ENCODE measurements around the gene ERCC5. TPM values are rescaled to one million over a fixed set of nuclear protein-coding genes. Genes with fewer than 3 reads are reported as not detected.

ERCC5 gene
- total RNA-seq = 10 to 100 TPM; 53.6 to 63.5 TPM

DNA sequence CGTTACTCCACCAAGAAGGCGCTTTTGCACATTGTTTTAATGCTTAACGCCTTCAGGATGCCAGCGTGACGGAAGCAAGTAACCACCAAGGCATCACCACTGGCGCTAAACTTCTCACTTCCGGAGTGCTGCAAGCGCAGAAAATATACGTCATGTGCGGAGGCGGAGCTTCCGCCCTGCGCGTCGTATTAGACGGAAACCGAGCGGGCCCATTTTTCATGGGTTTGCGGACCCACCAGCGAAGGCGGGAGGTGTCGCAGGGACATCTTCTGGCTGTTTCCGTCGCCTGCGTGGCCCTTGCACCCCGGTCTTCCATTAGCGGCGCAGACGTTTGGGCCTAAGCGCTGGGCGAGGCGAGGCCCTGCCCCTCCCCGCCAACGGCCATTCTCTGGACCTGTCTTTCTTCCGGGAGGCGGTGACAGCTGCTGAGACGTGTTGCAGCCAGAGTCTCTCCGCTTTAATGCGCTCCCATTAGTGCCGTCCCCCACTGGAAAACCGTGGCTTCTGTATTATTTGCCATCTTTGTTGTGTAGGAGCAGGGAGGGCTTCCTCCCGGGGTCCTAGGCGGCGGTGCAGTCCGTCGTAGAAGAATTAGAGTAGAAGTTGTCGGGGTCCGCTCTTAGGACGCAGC, at the start of gene ERCC5:
ERCC5 (plus strand) TSS at position 403 of the 631 bp plus-strand sequence. CDS start 235 bp downstream, outside the sequence.
- POLR2A ChIA-PET = interaction anchor here (0.8 to 3.2 kb wide), 8 partner anchors 10 to 262 kb away, joined by 3 to 43 read pairs (median 8); partner anchors contain the start of genes BIVM, POGLUT2, TEX30 and TPP2
- Mint-ChIP-seq H3K9me3 (no peaks in the 10 kb centered on the region), H3K36me3 (peaks cover 5% of the 10 kb centered on the region), H3K4me1 (ENCODE audit: low read depth) (peaks cover 35% of the 10 kb centered on the region), H3K4me3 (peak within 1 kb of the TSS; percentile 92), H3K27ac (peak within 1 kb of the TSS; percentile 95), H3K27me3 (peaks cover 1% of the 10 kb centered on the region)
- peak; percentile 97 for DNase-seq
- CTCF ChIA-PET = interaction anchor here (0.7 to 4.4 kb wide), 13 partner anchors 10 to 266 kb away, joined by 3 to 24 read pairs (median 8); partner anchors contain the start of genes TEX30 and TPP2
- intact Hi-C loops (cut with micrococcal nuclease) = loop anchor here (1.0 to 5.0 kb wide), 8 partner anchors 27 to 451 kb away; partner anchors contain the start of genes BIVM, TEX30 and TPP2

DNA sequence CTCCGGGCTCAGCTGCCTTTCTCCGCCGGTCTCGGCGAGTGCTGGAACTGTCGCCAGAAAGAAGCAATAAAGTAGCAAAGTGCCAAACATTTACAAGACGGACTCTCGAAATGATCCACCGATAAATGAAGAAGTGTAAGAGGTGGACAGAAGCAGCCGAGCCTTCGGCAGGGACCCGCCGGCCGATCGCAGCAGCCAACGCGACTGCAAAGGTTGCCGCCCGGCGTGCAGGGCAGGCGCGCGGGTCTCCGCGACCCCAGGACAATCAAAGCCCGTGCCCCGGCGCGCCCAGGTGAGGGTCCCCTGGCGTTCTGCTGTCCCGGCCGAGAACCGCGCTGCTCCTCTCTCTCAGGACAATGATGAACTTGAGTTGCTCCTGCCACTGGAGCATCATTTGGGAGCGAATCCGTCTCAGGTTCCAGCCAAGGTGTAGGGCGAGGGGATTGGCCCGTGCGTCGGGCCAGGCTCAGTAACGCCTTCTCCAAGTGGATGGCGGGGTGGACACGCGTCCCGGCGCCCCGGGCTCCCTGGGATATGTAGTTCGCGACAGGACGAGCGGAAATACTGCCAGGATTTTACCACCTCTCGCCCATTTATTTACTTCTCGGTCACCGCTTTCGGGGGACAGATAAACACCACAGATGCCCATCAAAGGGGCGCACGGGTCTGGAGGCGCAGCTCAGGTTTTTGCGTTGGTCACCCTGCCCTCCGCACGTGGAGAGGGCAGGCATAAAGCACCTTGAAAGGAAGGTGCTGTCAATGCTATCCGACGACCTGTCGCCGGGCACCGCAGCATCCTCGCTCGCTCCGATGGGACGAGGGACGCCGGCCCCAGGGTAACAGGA, 47.0 kb upstream of the ERCC5 start, which contains the start of the genes BIVM and POGLUT2:
BIVM (plus strand) TSS at position 539 of the 845 bp plus-strand sequence. CDS start 8,149 bp downstream, outside the sequence.
POGLUT2 (minus strand) TSS at position 396 of the 845 bp plus-strand sequence; CDS start at position 90, 306 bp downstream.
- POLR2A ChIA-PET = interaction anchor here (0.5 to 3.6 kb wide), 7 partner anchors 13 to 202 kb away, joined by 3 to 28 read pairs (median 3); partner anchors contain the start of genes ERCC5, TEX30 and TPP2
- CTCF ChIA-PET = interaction anchor here (0.9 to 4.7 kb wide), 9 partner anchors 19 to 207 kb away, joined by 3 to 22 read pairs (median 5); partner anchors contain the start of genes ERCC5 and TEX30
- H3K27ac Mint-ChIP-seq = peak within 1 kb of the TSS; percentile 70
- peaks cover 5% of the 10 kb centered on the region for H3K27me3 Mint-ChIP-seq
- H3K4me1 Mint-ChIP-seq (ENCODE audit: low read depth) = peaks cover 22% of the 10 kb centered on the region
- intact Hi-C loops (cut with micrococcal nuclease) = loop anchor here (1.0 to 5.0 kb wide), 5 partner anchors 20 to 207 kb away; partner anchors contain the start of gene TPP2
- peak within 1 kb of the TSS; percentile 90 for H3K4me3 Mint-ChIP-seq
- peaks cover 6% of the 10 kb centered on the region for H3K36me3 Mint-ChIP-seq
- peak; percentile 92 for DNase-seq
- H3K9me3 Mint-ChIP-seq = no peaks in the 10 kb centered on the region

- no peaks in the 10 kb centered on the region for H3K9me3 Mint-ChIP-seq
- ChIA-PET POLR2A (interaction anchor here (0.5 to 3.6 kb wide), 9 partner anchors 14 to 208 kb away, joined by 3 to 28 read pairs (median 3); partner anchors contain the start of genes ERCC5, TEX30 and TPP2), CTCF (interaction anchor here (0.6 to 4.7 kb wide), 16 partner anchors 9 to 208 kb away, joined by 3 to 22 read pairs (median 4); partner anchors contain the start of genes ERCC5 and TEX30)
- H3K4me1 Mint-ChIP-seq (ENCODE audit: low read depth) = peaks cover 22% of the 10 kb centered on the region
- peak overlapping the region; percentile 38 for H3K27ac Mint-ChIP-seq
- DNase-seq = peak; percentile 15
- H3K36me3 Mint-ChIP-seq = peaks cover 6% of the 10 kb centered on the region
- intact Hi-C loops (cut with micrococcal nuclease) = loop anchor here (1.0 to 5.0 kb wide), 5 partner anchors 26 to 207 kb away; partner anchors contain the start of genes TEX30 and TPP2
- H3K27me3 Mint-ChIP-seq = peaks cover 5% of the 10 kb centered on the region
- peak overlapping the region; percentile 90 for H3K4me3 Mint-ChIP-seq
Measured at GRCh38 chr13:102799426-102800144, 46.2 kb upstream of the ERCC5 start.

DNA sequence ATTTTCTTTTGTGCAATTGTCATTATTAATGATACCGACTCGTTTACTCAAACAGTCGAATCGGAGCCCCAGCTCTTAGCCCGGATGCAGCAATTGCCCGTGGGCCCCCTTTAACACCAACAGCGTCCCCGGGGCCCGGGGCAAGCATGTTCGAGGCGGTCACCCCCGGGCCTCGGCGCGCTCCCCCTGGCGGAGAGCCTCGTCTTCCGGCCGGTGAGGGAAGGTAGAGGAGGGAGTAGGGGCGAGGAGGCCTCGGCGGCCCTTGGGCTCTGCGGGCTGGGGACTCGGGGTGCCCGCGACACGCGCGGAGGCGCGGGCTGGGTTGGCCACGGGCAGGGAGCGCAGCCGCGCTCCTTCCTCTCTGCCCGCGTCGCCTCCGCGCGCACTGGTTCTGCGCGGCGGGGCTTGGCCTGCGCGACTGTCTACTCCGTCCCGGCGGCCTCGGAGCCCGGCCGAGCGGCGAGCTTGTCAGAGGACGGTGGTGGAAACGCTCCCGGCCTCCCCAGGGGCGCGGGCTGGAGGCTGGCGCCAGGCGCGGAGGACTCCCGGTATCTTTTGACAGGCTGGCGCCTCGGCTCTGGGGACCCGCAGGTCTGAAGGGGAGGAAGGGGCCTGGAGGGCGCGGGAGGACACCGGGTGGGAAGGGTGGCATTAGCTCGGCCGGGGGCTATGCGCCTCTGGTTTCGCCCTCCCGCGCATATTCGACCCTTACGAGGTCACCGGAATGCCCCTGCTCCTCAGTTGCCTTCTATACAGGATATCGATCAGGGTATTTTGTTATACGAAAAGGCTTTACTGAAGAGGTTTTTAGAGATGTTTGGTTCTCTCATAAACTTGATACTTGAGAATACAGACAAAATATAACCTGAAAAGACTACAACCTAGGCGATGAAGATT, 45.4 kb upstream of the ERCC5 start:
- H3K36me3 Mint-ChIP-seq = peaks cover 6% of the 10 kb centered on the region
- POLR2A ChIA-PET = interaction anchor here (1.0 to 3.6 kb wide), 8 partner anchors 14 to 208 kb away, joined by 3 to 28 read pairs (median 4); partner anchors contain the start of genes ERCC5, TEX30 and TPP2
- peaks cover 22% of the 10 kb centered on the region for H3K4me1 Mint-ChIP-seq (ENCODE audit: low read depth)
- CTCF ChIA-PET = interaction anchor here (0.6 to 4.7 kb wide), 23 partner anchors 10 to 208 kb away, joined by 3 to 22 read pairs (median 3); partner anchors contain the start of genes ERCC5 and TEX30
- H3K27me3 Mint-ChIP-seq = peaks cover 5% of the 10 kb centered on the region
- no peaks in the 10 kb centered on the region for H3K9me3 Mint-ChIP-seq
- intact Hi-C loops (cut with micrococcal nuclease) = loop anchor here (1.0 kb wide), 1 partner anchor 27 kb away; the partner anchor contains the start of gene TEX30
- peak; percentile 88 for DNase-seq
- peak overlapping the region; percentile 38 for H3K27ac Mint-ChIP-seq
- peak overlapping the region; percentile 90 for H3K4me3 Mint-ChIP-seq

- no peak overlapping the region for H3K4me3 Mint-ChIP-seq
- no peaks in the 10 kb centered on the region for H3K36me3 Mint-ChIP-seq
- ChIA-PET POLR2A (no interaction called here), CTCF (no interaction called here)
- peaks cover 16% of the 10 kb centered on the region for H3K4me1 Mint-ChIP-seq (ENCODE audit: low read depth)
- H3K27ac Mint-ChIP-seq = no peak overlapping the region
- H3K9me3 Mint-ChIP-seq = no peaks in the 10 kb centered on the region
- intact Hi-C loops (cut with micrococcal nuclease) = no loop called here
- DNase-seq = no peak
- no peaks in the 10 kb centered on the region for H3K27me3 Mint-ChIP-seq
Measured at GRCh38 chr13:102805680-102806079, 40.2 kb upstream of the ERCC5 start.

DNA sequence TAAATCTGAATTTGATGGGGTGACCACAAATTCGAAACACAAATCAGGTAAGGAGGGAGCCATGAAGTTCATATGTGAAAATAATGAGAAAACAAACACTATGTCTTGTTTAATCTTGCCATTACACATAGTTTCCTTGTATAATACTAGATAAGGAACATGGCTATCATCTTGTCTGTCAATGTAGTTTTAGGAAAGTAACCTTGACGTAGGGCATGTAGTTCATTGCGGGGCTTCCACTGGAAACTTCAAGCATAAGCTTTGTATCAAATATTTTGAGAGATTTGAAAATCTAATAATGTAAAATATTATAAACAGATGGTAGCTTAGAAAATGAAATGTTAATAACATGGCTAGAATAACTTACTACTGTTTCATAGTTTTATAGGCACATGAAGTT, 38.1 kb upstream of the ERCC5 start:
- Mint-ChIP-seq H3K36me3 (peaks cover 12% of the 10 kb centered on the region), H3K4me3 (no peak overlapping the region), H3K27ac (no peak overlapping the region), H3K4me1 (ENCODE audit: low read depth) (peaks cover 4% of the 10 kb centered on the region), H3K9me3 (peaks cover 5% of the 10 kb centered on the region), H3K27me3 (no peaks in the 10 kb centered on the region)
- intact Hi-C loops (cut with micrococcal nuclease) = no loop called here
- POLR2A ChIA-PET = no interaction called here
- CTCF ChIA-PET = interaction anchor here (0.7 kb wide), 1 partner anchor 21 kb away, joined by 3 read pairs; no protein-coding TSS in a partner anchor
- DNase-seq = no peak

DNA sequence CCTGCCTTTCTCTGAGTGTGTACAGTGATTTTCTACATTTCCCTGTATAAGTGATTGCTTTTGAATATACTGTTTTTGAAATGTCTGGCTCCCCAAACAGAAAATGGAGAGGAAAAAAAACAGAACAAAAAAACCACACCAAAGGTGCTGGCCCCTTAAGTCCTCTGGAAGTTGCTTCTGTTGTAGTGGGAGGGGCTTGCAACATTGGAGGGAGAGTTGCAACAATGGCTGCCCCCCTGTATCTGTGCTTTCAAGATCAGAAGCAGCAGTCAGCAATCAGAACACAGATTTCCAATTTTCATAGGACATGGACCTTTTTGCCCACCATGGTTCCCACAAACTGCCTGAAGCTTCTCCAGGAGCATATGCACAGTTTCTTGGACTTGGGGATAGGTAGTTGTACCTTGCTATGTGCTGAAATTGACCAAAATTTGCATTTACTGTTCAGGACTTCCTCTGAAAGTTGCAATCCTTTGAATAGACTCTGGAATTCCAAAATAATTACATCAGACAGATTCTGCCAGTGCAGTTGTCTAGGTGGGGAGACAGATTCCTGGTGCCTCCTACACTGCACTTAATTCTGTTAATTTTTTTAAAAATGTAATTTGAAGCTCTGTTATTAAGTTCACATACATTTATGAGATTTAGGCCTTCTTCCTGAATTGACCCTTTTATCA, 33.1 kb upstream of the ERCC5 start:
- intact Hi-C loops (cut with micrococcal nuclease) = no loop called here
- H3K27me3 Mint-ChIP-seq = no peaks in the 10 kb centered on the region
- ChIA-PET POLR2A (no interaction called here), CTCF (no interaction called here)
- H3K4me3 Mint-ChIP-seq = no peak overlapping the region
- peaks cover 10% of the 10 kb centered on the region for H3K4me1 Mint-ChIP-seq (ENCODE audit: low read depth)
- peaks cover 24% of the 10 kb centered on the region for H3K36me3 Mint-ChIP-seq
- peaks cover 5% of the 10 kb centered on the region for H3K9me3 Mint-ChIP-seq
- no peak for DNase-seq
- H3K27ac Mint-ChIP-seq = no peak overlapping the region

GRCh38 chr13:102814025-102814607, 31.7 kb upstream of the ERCC5 start:
- peaks cover 5% of the 10 kb centered on the region for H3K9me3 Mint-ChIP-seq
- peaks cover 10% of the 10 kb centered on the region for H3K4me1 Mint-ChIP-seq (ENCODE audit: low read depth)
- no peak overlapping the region for H3K27ac Mint-ChIP-seq
- H3K27me3 Mint-ChIP-seq = no peaks in the 10 kb centered on the region
- DNase-seq = no peak
- H3K36me3 Mint-ChIP-seq = peaks cover 28% of the 10 kb centered on the region
- ChIA-PET POLR2A (no interaction called here), CTCF (interaction anchor here (1.0 kb wide), 1 partner anchor 34 kb away, joined by 3 read pairs; no protein-coding TSS in a partner anchor)
- intact Hi-C loops (cut with micrococcal nuclease) = no loop called here
- H3K4me3 Mint-ChIP-seq = no peak overlapping the region

- Mint-ChIP-seq H3K9me3 (peaks cover 5% of the 10 kb centered on the region), H3K4me1 (ENCODE audit: low read depth) (peaks cover 10% of the 10 kb centered on the region), H3K4me3 (no peak overlapping the region), H3K27ac (no peak overlapping the region), H3K36me3 (peaks cover 31% of the 10 kb centered on the region), H3K27me3 (no peaks in the 10 kb centered on the region)
- no peak for DNase-seq
- ChIA-PET CTCF (interaction anchor here (0.6 to 1.0 kb wide), 2 partner anchors 33 to 55 kb away, joined by 3 to 4 read pairs; no protein-coding TSS in a partner anchor), POLR2A (no interaction called here)
- intact Hi-C loops (cut with micrococcal nuclease) = no loop called here
Measured at GRCh38 chr13:102814793-102815192, 31.0 kb upstream of the ERCC5 start.

Data from activated CD4-positive, alpha-beta memory T cell treated with anti-CD3 and anti-CD28 coated beads for 36 hours (primary cell).